ENCODE data around the gene STUM. TPM values are rescaled to one million over a fixed set of nuclear protein-coding genes. Genes with fewer than 3 reads are reported as not detected.

Gene STUM
- total and polyA plus RNA-seq, 2 experiments from 2014 or later = 0.71 to 7.6 TPM

GRCh38 chr1:226649780-226650179 lies 101.2 kb downstream of the STUM start:
- Histone ChIP-seq H3K36me3 (no peaks in the 10 kb centered on the region), H3K27ac (no peak overlapping the region), H3K27me3 (no peaks in the 10 kb centered on the region), H3K4me3 (no peak overlapping the region), H3K9me3 (ENCODE audit: low read depth) (no peaks in the 10 kb centered on the region), H3K4me1 (ENCODE audit: low read depth) (peaks cover 36% of the 10 kb centered on the region)
- peak; percentile 35 to 41 for DNase-seq (ENCODE audit: low read depth in 1 of 2, low spot score in 1 of 2)
- TF ChIP-seq CTCF (IDR thresholded peaks at IDR 0.05; ENCODE audit: low read depth, low read length) = peak; percentile 26

DNA sequence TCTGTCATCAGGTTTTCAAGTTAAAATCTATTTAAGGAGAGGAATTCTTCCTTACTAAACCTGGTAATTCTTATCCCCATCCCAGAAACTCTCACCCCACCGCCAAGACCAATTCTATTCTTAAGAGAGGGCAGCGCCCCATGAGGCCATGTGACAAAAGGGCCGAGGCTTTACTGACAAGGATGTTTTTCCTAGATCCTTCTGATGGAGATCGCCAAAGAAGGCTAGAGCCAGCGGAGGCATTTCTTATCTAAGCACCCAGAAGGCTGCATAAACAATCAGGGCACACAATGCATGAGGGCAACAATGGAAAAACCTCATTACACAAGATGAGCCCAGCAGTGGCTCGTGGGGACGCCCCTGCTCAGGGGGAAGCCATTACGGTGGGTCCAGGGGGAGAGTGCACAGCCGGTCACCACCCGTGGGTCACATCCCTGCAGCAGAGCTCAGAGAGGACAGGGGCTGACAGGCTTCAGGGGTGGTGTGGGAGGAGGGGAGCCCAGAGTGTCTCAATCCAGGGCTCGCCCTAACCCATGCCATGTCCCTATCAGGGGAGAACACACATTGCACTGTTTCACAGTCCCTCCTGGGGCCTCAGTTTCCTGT lies 101.8 kb downstream of the STUM start:
- H3K4me1 ChIP-seq (ENCODE audit: low read depth) = peaks cover 33% of the 10 kb centered on the region
- no peak for TF ChIP-seq CTCF (IDR thresholded peaks at IDR 0.05; ENCODE audit: low read depth, low read length)
- DNase-seq (ENCODE audit: low read depth in 1 of 2, low spot score in 1 of 2) = no peak

DNA sequence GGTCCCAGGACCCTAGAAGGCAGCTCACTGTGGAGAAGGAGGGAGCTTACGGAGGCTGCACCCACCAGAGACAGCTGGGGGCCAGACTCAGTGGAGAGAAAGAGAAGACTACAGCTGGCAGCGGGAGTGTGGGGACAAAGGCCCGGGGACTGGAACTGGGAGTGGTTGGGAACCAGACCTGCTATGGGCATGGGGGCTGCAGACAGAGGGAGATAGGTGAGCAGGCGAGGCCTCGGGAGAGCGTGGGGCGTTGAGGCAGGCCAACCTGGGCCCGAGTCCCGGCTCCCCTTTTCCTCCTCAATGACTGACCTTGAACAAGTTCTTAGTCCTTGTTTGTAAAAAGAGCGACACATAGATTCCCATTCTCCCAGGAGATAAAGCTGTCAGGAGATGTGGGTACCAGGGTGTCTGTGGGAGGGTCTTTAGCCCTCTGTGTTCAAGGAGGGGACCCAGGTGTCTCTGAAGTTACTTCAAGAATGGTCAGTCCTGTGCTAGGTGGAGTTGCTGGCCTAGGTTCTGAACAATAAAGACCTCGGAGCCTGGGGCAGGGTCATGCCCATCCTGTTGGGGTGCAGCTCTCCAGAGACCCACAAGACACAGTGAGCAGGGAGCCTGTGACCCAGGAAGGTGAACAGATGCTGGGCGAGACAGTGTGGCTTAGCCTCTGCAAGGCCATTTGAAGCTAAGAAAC lies 102.6 kb downstream of the STUM start:
- Histone ChIP-seq H3K4me3 (no peak overlapping the region), H3K4me1 (ENCODE audit: low read depth) (peaks cover 26% of the 10 kb centered on the region), H3K27me3 (no peaks in the 10 kb centered on the region), H3K36me3 (no peaks in the 10 kb centered on the region), H3K9me3 (ENCODE audit: low read depth) (no peaks in the 10 kb centered on the region), H3K27ac (no peak overlapping the region)
- no peak for TF ChIP-seq CTCF (IDR thresholded peaks at IDR 0.05; ENCODE audit: low read depth, low read length)
- no peak for DNase-seq (ENCODE audit: low read depth in 1 of 2, low spot score in 1 of 2)

More for the DNA sequence above, 101.8 kb downstream of the STUM start:
- Histone ChIP-seq H3K36me3 (no peaks in the 10 kb centered on the region), H3K27me3 (no peaks in the 10 kb centered on the region), H3K4me3 (no peak overlapping the region), H3K9me3 (ENCODE audit: low read depth) (no peaks in the 10 kb centered on the region), H3K27ac (peak overlapping the region; percentile 25)

DNA sequence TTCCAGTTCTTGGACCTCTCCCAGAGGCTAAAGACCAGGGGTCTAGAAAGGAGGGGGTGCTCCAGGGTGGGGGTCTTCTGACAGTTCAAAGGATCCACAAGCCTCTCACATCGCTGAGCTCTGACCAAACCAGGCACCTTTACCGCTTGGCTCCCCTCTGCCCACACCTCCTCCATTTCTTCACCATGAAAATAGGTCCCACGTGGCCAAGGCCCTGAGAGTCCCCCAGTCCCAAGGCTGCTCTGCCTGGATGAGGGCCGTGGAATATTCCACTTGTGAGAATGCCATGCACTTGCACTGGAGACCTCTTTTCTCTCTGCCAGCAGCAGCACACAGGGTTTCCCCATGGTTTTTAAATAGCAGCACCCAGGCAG lies 103.2 kb downstream of the STUM start:
- peaks cover 30% of the 10 kb centered on the region for H3K4me1 ChIP-seq (ENCODE audit: low read depth)
- H3K4me3 ChIP-seq = no peak overlapping the region
- no peak for TF ChIP-seq CTCF (IDR thresholded peaks at IDR 0.05; ENCODE audit: low read depth, low read length)
- H3K27ac ChIP-seq = no peak overlapping the region
- no peaks in the 10 kb centered on the region for H3K27me3 ChIP-seq
- H3K36me3 ChIP-seq = no peaks in the 10 kb centered on the region
- no peaks in the 10 kb centered on the region for H3K9me3 ChIP-seq (ENCODE audit: low read depth)
- DNase-seq (ENCODE audit: low read depth in 1 of 2, low spot score in 1 of 2) = no peak

- H3K4me3 ChIP-seq = no peak overlapping the region
- no peaks in the 10 kb centered on the region for H3K27me3 ChIP-seq
- no peaks in the 10 kb centered on the region for H3K36me3 ChIP-seq
- no peak for TF ChIP-seq CTCF (IDR thresholded peaks at IDR 0.05; ENCODE audit: low read depth, low read length)
- no peaks in the 10 kb centered on the region for H3K9me3 ChIP-seq (ENCODE audit: low read depth)
- peaks cover 37% of the 10 kb centered on the region for H3K4me1 ChIP-seq (ENCODE audit: low read depth)
- no peak overlapping the region for H3K27ac ChIP-seq
- no peak for DNase-seq (ENCODE audit: low read depth in 1 of 2, low spot score in 1 of 2)
Measured at GRCh38 chr1:226652613-226653012, 104.0 kb downstream of the STUM start.
